ENCODE data around the gene LDLR. TPM values are rescaled to one million over a fixed set of nuclear protein-coding genes. Genes with fewer than 3 reads are reported as not detected.

LDLR gene
- total and polyA plus RNA-seq, 2 of the 4 experiments (the other 2 are of a cell fraction) = 45.2 to 53.8 TPM

DNA sequence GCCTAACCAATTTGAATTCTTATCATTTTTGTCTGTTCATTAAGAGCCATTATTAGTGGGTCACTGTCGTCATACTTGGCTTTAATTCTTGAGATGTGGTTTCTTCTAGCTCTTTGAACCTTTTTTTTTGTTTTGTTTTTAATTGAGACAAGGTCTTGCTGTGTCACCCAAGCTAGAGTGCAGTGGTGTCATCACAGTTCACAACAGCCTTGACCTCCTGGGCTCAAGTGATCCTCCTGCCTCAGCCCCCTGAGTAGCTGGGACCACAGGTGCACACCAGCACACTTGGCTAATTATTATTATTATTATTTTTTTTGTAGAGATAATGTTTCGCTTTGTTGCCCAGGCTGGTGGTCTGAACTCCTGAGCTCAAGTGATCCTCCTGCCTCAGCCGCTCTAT lies 25.8 kb upstream of the LDLR start:
- Histone ChIP-seq H4K5ac (ENCODE audit: low read depth, low read length) (no peak overlapping the region), H2AK5ac (ENCODE audit: low read depth, low read length) (no peak overlapping the region), H3K36me3 (ENCODE audit: control insufficient read depth, insufficient read depth, low read length) (peaks cover 59% of the 10 kb centered on the region), H2BK120ac (ENCODE audit: low read depth, low read length) (no peak overlapping the region), H3K4me1 (ENCODE audit: control insufficient read depth, insufficient read depth, low read length) (no peaks in the 10 kb centered on the region), H4K8ac (ENCODE audit: low read depth in 2 of 2, low read length in 2 of 2) (no peak overlapping the region), H3K27ac (ENCODE audit: insufficient read depth, low read length) (no peak overlapping the region), H2BK15ac (ENCODE audit: low read depth, low read length) (no peak overlapping the region), H3K9ac (ENCODE audit: low read depth, low read length) (no peak overlapping the region), H3K56ac (ENCODE audit: extremely low read depth, insufficient read depth, low read length) (no peak overlapping the region), H3K4me2 (ENCODE audit: low read depth, low read length) (no peak overlapping the region), H3K27me3 (ENCODE audit: control insufficient read depth, insufficient read depth, low read length) (no peaks in the 10 kb centered on the region), H2AK9ac (replicated peaks; ENCODE audit: low read depth, low read length, poor library complexity) (no peak overlapping the region), H3K79me1 (ENCODE audit: low read depth in 1 of 2, low read length in 2 of 2) (peaks cover 0 to 18% of the 10 kb centered on the region in 2 experiments; a peak in 1 of 4 replicates), H3K9me3 (ENCODE audit: control insufficient read depth, insufficient read depth, low read length) (peaks cover 7% of the 10 kb centered on the region), H2BK20ac (ENCODE audit: low read depth, low read length) (no peak overlapping the region), H3K18ac (ENCODE audit: low read depth, low read length) (no peak overlapping the region), H3K4ac (ENCODE audit: low read depth, low read length) (no peak overlapping the region), H3K4me3 (ENCODE audit: insufficient read depth, low read depth, low read length) (no peak overlapping the region), H3K14ac (replicated peaks; ENCODE audit: low read depth, low read length) (no peak overlapping the region), H2AFZ (replicated peaks; ENCODE audit: low read length, poor library complexity) (no peak overlapping the region), H4K20me1 (ENCODE audit: insufficient read depth, low read length) (no peaks in the 10 kb centered on the region; the same call in 1 of the 2 replicates), H4K91ac (ENCODE audit: insufficient read depth, low read depth, low read length) (no peak overlapping the region), H2BK5ac (ENCODE audit: low read depth, low read length, poor library complexity, severe bottlenecking) (no peak overlapping the region), H3K23ac (ENCODE audit: low read depth, low read length) (no peak overlapping the region), H3K9me1 (ENCODE audit: insufficient read depth, low read length) (peaks cover 3% of the 10 kb centered on the region; the same call in 1 of the 2 replicates)
- in situ Hi-C loops (cut with MboI; ENCODE audit: low sequenced_read_pairs) (no loop called here), dilution Hi-C loops (cut with HindIII; ENCODE audit: low sequenced_read_pairs, unreplicated experiment) (no loop called here), intact Hi-C loops (cut with micrococcal nuclease) (no loop called here)
- TF ChIP-seq POLR2A (IDR thresholded peaks at IDR 0.05; ENCODE audit: low read depth, low read length) (no peak), CEBPB (IDR thresholded peaks at IDR 0.05; ENCODE audit: low read depth, low read length) (no peak), SMC3 (IDR thresholded peaks at IDR 0.05; ENCODE audit: low read depth, low read length) (no peak), RCOR1 (IDR thresholded peaks at IDR 0.05; ENCODE audit: insufficient replicate concordance, low read length) (no peak), MAZ (IDR thresholded peaks at IDR 0.05; ENCODE audit: borderline replicate concordance, low read depth, low read length) (no peak), RAD21 (IDR thresholded peaks at IDR 0.05; ENCODE audit: low read length) (no peak), MXI1 (IDR thresholded peaks at IDR 0.05; ENCODE audit: borderline replicate concordance, low read depth, low read length) (no peak), MAFK (IDR thresholded peaks at IDR 0.05; ENCODE audit: low read depth, low read length) (no peak), BHLHE40 (IDR thresholded peaks at IDR 0.05; ENCODE audit: low read depth, low read length) (no peak), RFX5 (IDR thresholded peaks at IDR 0.05; ENCODE audit: low read depth, low read length) (no peak), CHD1 (IDR thresholded peaks at IDR 0.05; ENCODE audit: low read depth, low read length) (no peak), FOS (IDR thresholded peaks at IDR 0.05; ENCODE audit: low read depth, low read length) (no peak)
- TF ChIP-seq, protein P1, sequence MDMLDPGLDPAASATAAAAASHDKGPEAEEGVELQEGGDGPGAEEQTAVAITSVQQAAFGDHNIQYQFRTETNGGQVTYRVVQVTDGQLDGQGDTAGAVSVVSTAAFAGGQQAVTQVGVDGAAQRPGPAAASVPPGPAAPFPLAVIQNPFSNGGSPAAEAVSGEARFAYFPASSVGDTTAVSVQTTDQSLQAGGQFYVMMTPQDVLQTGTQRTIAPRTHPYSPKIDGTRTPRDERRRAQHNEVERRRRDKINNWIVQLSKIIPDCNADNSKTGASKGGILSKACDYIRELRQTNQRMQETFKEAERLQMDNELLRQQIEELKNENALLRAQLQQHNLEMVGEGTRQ (IDR thresholded peaks at IDR 0.05; ENCODE audit: low read depth, low read length) = no peak
- TF ChIP-seq, protein P2, sequence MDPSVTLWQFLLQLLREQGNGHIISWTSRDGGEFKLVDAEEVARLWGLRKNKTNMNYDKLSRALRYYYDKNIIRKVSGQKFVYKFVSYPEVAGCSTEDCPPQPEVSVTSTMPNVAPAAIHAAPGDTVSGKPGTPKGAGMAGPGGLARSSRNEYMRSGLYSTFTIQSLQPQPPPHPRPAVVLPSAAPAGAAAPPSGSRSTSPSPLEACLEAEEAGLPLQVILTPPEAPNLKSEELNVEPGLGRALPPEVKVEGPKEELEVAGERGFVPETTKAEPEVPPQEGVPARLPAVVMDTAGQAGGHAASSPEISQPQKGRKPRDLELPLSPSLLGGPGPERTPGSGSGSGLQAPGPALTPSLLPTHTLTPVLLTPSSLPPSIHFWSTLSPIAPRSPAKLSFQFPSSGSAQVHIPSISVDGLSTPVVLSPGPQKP (IDR thresholded peaks at IDR 0.05; ENCODE audit: borderline replicate concordance, low read depth, low read length) = no peak
- TF ChIP-seq, protein P3, sequence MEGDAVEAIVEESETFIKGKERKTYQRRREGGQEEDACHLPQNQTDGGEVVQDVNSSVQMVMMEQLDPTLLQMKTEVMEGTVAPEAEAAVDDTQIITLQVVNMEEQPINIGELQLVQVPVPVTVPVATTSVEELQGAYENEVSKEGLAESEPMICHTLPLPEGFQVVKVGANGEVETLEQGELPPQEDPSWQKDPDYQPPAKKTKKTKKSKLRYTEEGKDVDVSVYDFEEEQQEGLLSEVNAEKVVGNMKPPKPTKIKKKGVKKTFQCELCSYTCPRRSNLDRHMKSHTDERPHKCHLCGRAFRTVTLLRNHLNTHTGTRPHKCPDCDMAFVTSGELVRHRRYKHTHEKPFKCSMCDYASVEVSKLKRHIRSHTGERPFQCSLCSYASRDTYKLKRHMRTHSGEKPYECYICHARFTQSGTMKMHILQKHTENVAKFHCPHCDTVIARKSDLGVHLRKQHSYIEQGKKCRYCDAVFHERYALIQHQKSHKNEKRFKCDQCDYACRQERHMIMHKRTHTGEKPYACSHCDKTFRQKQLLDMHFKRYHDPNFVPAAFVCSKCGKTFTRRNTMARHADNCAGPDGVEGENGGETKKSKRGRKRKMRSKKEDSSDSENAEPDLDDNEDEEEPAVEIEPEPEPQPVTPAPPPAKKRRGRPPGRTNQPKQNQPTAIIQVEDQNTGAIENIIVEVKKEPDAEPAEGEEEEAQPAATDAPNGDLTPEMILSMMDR (conservative IDR thresholded peaks at IDR 0.05; ENCODE audit: low read depth, low read length) = no peak
- no CpG with 5 or more reads among the region's 3 CpGs for WGBS, 2 experiments (ENCODE audit: extremely low coverage in 2 of 2, insufficient read length in 1 of 2)
- ATAC-seq (ENCODE audit: low read depth) (no peak), DNase-seq (no peak)
- CTCF ChIA-PET = interaction anchor here (0.5 to 0.6 kb wide), 2 partner anchors 22 to 83 kb away, joined by 3 to 7 read pairs; no protein-coding TSS in a partner anchor
- no TSS peak for BruUV-seq (replicated peaks)
- POLR2A ChIA-PET (ENCODE audit: unreplicated experiment) = no interaction called here
